Neural progenitor cell (in vitro differentiated cells): ENCODE results near the gene ZNF786. TPM values are rescaled to one million over a fixed set of nuclear protein-coding genes. Genes with fewer than 3 reads are reported as not detected.

Source experiments
- DNase-seq: peaks from one replicate; pipeline ENCODE4 v3.0.0-alpha.2; 2016; ENCODE audit warnings: low spot score
- H2AFZ ChIP-seq: fragments of 200-600 bp; sonication (generic); replicated peaks from 2 replicates; pipeline ENCODE4 v1.6.1; 2016; ENCODE audit warnings: antibody characterized with exemption
- H3F3A ChIP-seq: fragments of 200-600 bp; sonication (generic); 2 replicates; pipeline ENCODE4 v1.6.1; 2016; ENCODE audit warnings: antibody characterized with exemption, low read depth
- H3K27ac ChIP-seq: fragments of 200-600 bp; sonication (generic); 2 replicates; pipeline ENCODE4 v1.5.1; 2016; ENCODE audit warnings: mild to moderate bottlenecking
- H3K27me3 ChIP-seq: fragments of 200-600 bp; sonication (generic); 2 replicates; pipeline ENCODE4 v1.6.1; 2016; ENCODE audit warnings: mild to moderate bottlenecking, moderate library complexity
- H3K36me3 ChIP-seq: fragments of 200-600 bp; sonication (generic); 2 replicates; pipeline ENCODE4 v1.5.1; 2016
- H3K4me1 ChIP-seq: fragments of 200-600 bp; sonication (generic); 2 replicates; pipeline ENCODE4 v1.6.1; 2016; ENCODE audit warnings: mixed run types
- H3K4me2 ChIP-seq: fragments of 200-600 bp; sonication (generic); 2 replicates; pipeline ENCODE4 v1.6.1; 2016
- H3K4me3 ChIP-seq: fragments of 200-600 bp; sonication (generic); 2 replicates; pipeline ENCODE4 v1.5.1; 2016
- H3K79me2 ChIP-seq: fragments of 200-600 bp; sonication (generic); 2 replicates; pipeline ENCODE4 v1.6.1; 2016; ENCODE audit warnings: low read depth
- H3K9ac ChIP-seq: fragments of 200-600 bp; sonication (generic); 2 replicates; pipeline ENCODE4 v1.6.1; 2016
- H3K9me3 ChIP-seq: fragments of 200-600 bp; sonication (generic); 2 replicates; pipeline ENCODE4 v1.5.1; 2016; ENCODE audit warnings: low read depth
- H4K20me1 ChIP-seq: fragments of 200-600 bp; sonication (generic); 2 replicates; pipeline ENCODE4 v1.6.1; 2016; ENCODE audit warnings: low read depth
- H3K27ac Mint-ChIP-seq: 3 replicates; pipeline ENCODE4 v1.8.0; 2021; ENCODE audit warnings: mixed read lengths
- H3K27me3 Mint-ChIP-seq: 2 replicates; pipeline ENCODE4 v1.8.0; 2022; ENCODE audit warnings: low read depth, mild to moderate bottlenecking, inconsistent platforms, moderate library complexity, mixed read lengths; ENCODE audit not compliant: insufficient read depth
- H3K36me3 Mint-ChIP-seq: 3 replicates; pipeline ENCODE4 v1.8.0; 2021; ENCODE audit warnings: mixed read lengths
- H3K4me1 Mint-ChIP-seq: 3 replicates; pipeline ENCODE4 v1.8.0; 2021; ENCODE audit warnings: mixed read lengths
- H3K4me3 Mint-ChIP-seq: 3 replicates; pipeline ENCODE4 v1.8.0; 2021; ENCODE audit warnings: mild to moderate bottlenecking, moderate library complexity, mixed read lengths
- H3K9me3 Mint-ChIP-seq: 3 replicates; pipeline ENCODE4 v1.8.0; 2020; ENCODE audit warnings: mixed read lengths
- CTCF ChIP-seq: fragments of 200-600 bp; sonication (generic); IDR thresholded peaks from 2 replicates; pipeline ENCODE4 v1.5.1; 2017; ENCODE audit warnings: antibody characterized with exemption, mild to moderate bottlenecking
- EZH2 ChIP-seq: fragments of 200-600 bp; sonication (generic); IDR thresholded peaks from 2 replicates; pipeline ENCODE4 v1.6.1; 2017; ENCODE audit warnings: antibody characterized with exemption, mild to moderate bottlenecking, moderate library complexity
- EZH2phosphoT487 ChIP-seq: fragments of 200-600 bp; sonication (generic); IDR thresholded peaks from 2 replicates; pipeline ENCODE4 v1.6.1; 2017; ENCODE audit warnings: antibody characterized with exemption
- total RNA-seq: library from RNA; depleted of rRNA; stranded (reverse); fragments of >200 nt; gene quantifications from 2 replicates; pipeline ENCODE4 v1.2.3, GENCODE V29; 2015; ENCODE audit warnings: low replicate concordance

ZNF786 gene
- total RNA-seq, 1 donor from 2014 or later: 6.3 TPM

GRCh38 chr7:149130572-149131198, 40.2 kb upstream of the ZNF786 start:
- H4K20me1 ChIP-seq: no peaks in the 10 kb centered on the region
- Mint-ChIP-seq H3K4me1 (peaks cover 10% of the 10 kb centered on the region), H3K27ac (no peak overlapping the region), H3K27me3 (peaks cover 2% of the 10 kb centered on the region), H3K9me3 (peaks cover 9% of the 10 kb centered on the region), H3K36me3 (peaks cover 13% of the 10 kb centered on the region), H3K4me3 (no peak overlapping the region)
- no peak overlapping the region for H3K4me3 ChIP-seq
- H3K36me3 ChIP-seq: peaks cover 8% of the 10 kb centered on the region
- no peak overlapping the region for H3K4me2 ChIP-seq
- peaks cover 26% of the 10 kb centered on the region for H3F3A ChIP-seq
- H2AFZ ChIP-seq: no peak overlapping the region
- no peaks in the 10 kb centered on the region for H3K27me3 ChIP-seq
- peaks cover 18% of the 10 kb centered on the region for H3K79me2 ChIP-seq
- peaks cover 6% of the 10 kb centered on the region for H3K4me1 ChIP-seq
- TF ChIP-seq CTCF (no peak), EZH2 (no peak), EZH2phosphoT487 (no peak)
- no peak overlapping the region for H3K9ac ChIP-seq
- H3K9me3 ChIP-seq: no peaks in the 10 kb centered on the region
- no peak for DNase-seq
- no peak overlapping the region for H3K27ac ChIP-seq

- Histone ChIP-seq H3K4me3 (peak overlapping the region; percentile 88), H3K27me3 (no peaks in the 10 kb centered on the region), H3K4me1 (peaks cover 14% of the 10 kb centered on the region), H3K36me3 (peaks cover 8% of the 10 kb centered on the region), H3K9me3 (no peaks in the 10 kb centered on the region), H2AFZ (peak overlapping the region; percentile 78), H3K79me2 (peaks cover 38% of the 10 kb centered on the region), H3F3A (peaks cover 42% of the 10 kb centered on the region), H3K4me2 (peak overlapping the region; percentile 90), H3K9ac (peak overlapping the region; percentile 61), H4K20me1 (no peaks in the 10 kb centered on the region), H3K27ac (peak overlapping the region; percentile 40)
- TF ChIP-seq CTCF (no peak), EZH2phosphoT487 (no peak), EZH2 (no peak)
- Mint-ChIP-seq H3K27me3 (peaks cover 6% of the 10 kb centered on the region), H3K4me1 (peaks cover 21% of the 10 kb centered on the region), H3K9me3 (peaks cover 12% of the 10 kb centered on the region), H3K36me3 (peaks cover 18% of the 10 kb centered on the region), H3K27ac (peak overlapping the region; percentile 98), H3K4me3 (peak overlapping the region; percentile 98)
- peak; percentile 30 for DNase-seq
Measured at GRCh38 chr7:149126662-149127266, 36.2 kb upstream of the ZNF786 start.

GRCh38 chr7:149125863-149126661, 35.5 kb upstream of the ZNF786 start, which contains the start of gene ZNF425:
ZNF425 (minus strand) TSS chr7:149126324; CDS start chr7:149126213, 111 bp downstream.
- peak; percentile 88 for TF ChIP-seq CTCF
- peak; percentile 22 for TF ChIP-seq EZH2phosphoT487
- TF ChIP-seq EZH2: peak; percentile 30
- Mint-ChIP-seq H3K27ac (peak within 1 kb of the TSS; percentile 98), H3K27me3 (peaks cover 6% of the 10 kb centered on the region), H3K4me3 (peak within 1 kb of the TSS; percentile 98), H3K4me1 (peaks cover 21% of the 10 kb centered on the region), H3K36me3 (peaks cover 15% of the 10 kb centered on the region), H3K9me3 (peaks cover 10% of the 10 kb centered on the region)
- peak within 1 kb of the TSS; percentile 90 for H3K4me2 ChIP-seq
- H3K36me3 ChIP-seq: peaks cover 8% of the 10 kb centered on the region
- H3K27me3 ChIP-seq: no peaks in the 10 kb centered on the region
- peaks cover 42% of the 10 kb centered on the region for H3F3A ChIP-seq
- H2AFZ ChIP-seq: peak within 1 kb of the TSS; percentile 78
- H3K4me3 ChIP-seq: peak within 1 kb of the TSS; percentile 88
- peaks cover 14% of the 10 kb centered on the region for H3K4me1 ChIP-seq
- H3K9ac ChIP-seq: peak within 1 kb of the TSS; percentile 85
- DNase-seq: peak; percentile 96
- H3K79me2 ChIP-seq: peaks cover 38% of the 10 kb centered on the region
- H3K27ac ChIP-seq: peak within 1 kb of the TSS; percentile 40
- no peaks in the 10 kb centered on the region for H4K20me1 ChIP-seq
- no peaks in the 10 kb centered on the region for H3K9me3 ChIP-seq
